Osteoblast (primary cell): ENCODE results near the gene PCLAF. TPM values are rescaled to one million over a fixed set of nuclear protein-coding genes. Genes with fewer than 3 reads are reported as not detected.
"Not testable (repeated sequence)": the region's sequence is repeated elsewhere in the genome, so short reads cannot be mapped to it uniquely, and the experiment has no call there.

Experiments
- DNase-seq: peaks from one replicate; pipeline ENCODE4 v3.0.0; 2011; ENCODE audit warnings: low spot score, mixed read lengths; ENCODE audit not compliant: insufficient read length; ENCODE audit errors: missing footprints
- H2AFZ ChIP-seq: 2 replicates; pipeline ENCODE4 v1.6.0; 2011; ENCODE audit warnings: mild to moderate bottlenecking, low read length
- H3K27ac ChIP-seq: 2 replicates; pipeline ENCODE4 v1.5.1; 2011; ENCODE audit warnings: mild to moderate bottlenecking, low read depth, low read length, moderate library complexity
- H3K27me3 ChIP-seq: 2 replicates; pipeline ENCODE4 v1.6.0; 2012; ENCODE audit warnings: mild to moderate bottlenecking, control low read depth, inconsistent platforms, low read length, moderate library complexity; ENCODE audit not compliant: insufficient read depth
- H3K36me3 ChIP-seq: 2 replicates; pipeline ENCODE4 v1.5.1; 2011; ENCODE audit warnings: mild to moderate bottlenecking, low read length, control low read depth, moderate library complexity; ENCODE audit not compliant: insufficient read depth
- H3K4me1 ChIP-seq: 2 replicates; pipeline ENCODE4 v1.5.1; 2011; ENCODE audit warnings: mild to moderate bottlenecking, low read length, control low read depth, moderate library complexity; ENCODE audit not compliant: insufficient read depth
- H3K4me2 ChIP-seq: 2 replicates; pipeline ENCODE4 v1.6.0; 2011; ENCODE audit warnings: mild to moderate bottlenecking, low read length; ENCODE audit not compliant: insufficient read depth
- H3K4me3 ChIP-seq: fragments of 200-600 bp; sonication (generic); 3 replicates; pipeline ENCODE4 v1.5.1; 2012; ENCODE audit warnings: mild to moderate bottlenecking, low read length, inconsistent platforms; ENCODE audit not compliant: insufficient read depth
- H3K79me2 ChIP-seq: 2 replicates; pipeline ENCODE4 v1.6.0; 2012; ENCODE audit warnings: mild to moderate bottlenecking, low read length, control low read depth, inconsistent platforms; ENCODE audit not compliant: insufficient read depth
- H3K9me3 ChIP-seq: 2 replicates; pipeline ENCODE4 v1.5.1; 2011; ENCODE audit warnings: low read depth, low read length, control low read depth
- H4K20me1 ChIP-seq: 2 replicates; pipeline ENCODE4 v1.6.0; 2012; ENCODE audit warnings: mild to moderate bottlenecking, low read length, control low read depth; ENCODE audit not compliant: insufficient read depth
- small RNA-seq: library from RNA; depleted of rRNA; stranded (forward); fragments of <200 nt; gene quantifications from one replicate; pipeline ENCODE3, GENCODE V24; 2012
- total RNA-seq: library from RNA; depleted of rRNA; stranded (reverse); fragments of >200 nt; gene quantifications from 2 replicates; pipeline ENCODE4 v1.2.3, GENCODE V29; 2012
- TF ChIP-seq, protein P1 (sequence below): IDR thresholded peaks from 2 replicates; pipeline ENCODE4 v1.5.1; 2011; ENCODE audit warnings: mild to moderate bottlenecking, low read depth, low read length, moderate library complexity; ENCODE audit errors: extremely low read depth

The PCLAF gene
- total RNA-seq, 1 donor: 20.6 TPM

DNA sequence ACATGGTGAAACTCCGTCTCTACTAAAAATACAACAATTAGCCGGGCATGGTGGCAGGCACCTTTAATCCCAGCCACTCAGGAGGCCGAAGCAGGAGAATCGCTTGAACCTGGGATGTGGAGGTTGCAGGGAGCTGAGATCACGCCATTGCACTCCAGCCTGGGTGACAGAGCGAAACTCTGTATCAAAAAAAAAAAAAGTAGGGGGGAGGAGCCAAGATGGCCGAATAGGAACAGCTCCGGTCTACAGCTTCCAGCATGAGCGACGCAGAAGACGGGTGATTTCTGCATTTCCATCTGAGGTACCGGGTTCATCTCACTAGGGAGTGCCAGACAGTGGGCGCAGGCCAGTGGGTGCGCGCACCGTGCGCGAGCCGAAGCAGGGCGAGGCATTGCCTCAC is 54.8 kb downstream of the PCLAF start:
- Histone ChIP-seq H4K20me1 (peaks cover 18% of the 10 kb centered on the region), H3K79me2 (peaks cover 45% of the 10 kb centered on the region)
- H2AFZ ChIP-seq, H3K27me3 ChIP-seq, H3K4me3 ChIP-seq, H3K27ac ChIP-seq, H3K36me3 ChIP-seq, DNase-seq, H3K4me1 ChIP-seq, H3K9me3 ChIP-seq, H3K4me2 ChIP-seq: not testable (repeated sequence)

DNA sequence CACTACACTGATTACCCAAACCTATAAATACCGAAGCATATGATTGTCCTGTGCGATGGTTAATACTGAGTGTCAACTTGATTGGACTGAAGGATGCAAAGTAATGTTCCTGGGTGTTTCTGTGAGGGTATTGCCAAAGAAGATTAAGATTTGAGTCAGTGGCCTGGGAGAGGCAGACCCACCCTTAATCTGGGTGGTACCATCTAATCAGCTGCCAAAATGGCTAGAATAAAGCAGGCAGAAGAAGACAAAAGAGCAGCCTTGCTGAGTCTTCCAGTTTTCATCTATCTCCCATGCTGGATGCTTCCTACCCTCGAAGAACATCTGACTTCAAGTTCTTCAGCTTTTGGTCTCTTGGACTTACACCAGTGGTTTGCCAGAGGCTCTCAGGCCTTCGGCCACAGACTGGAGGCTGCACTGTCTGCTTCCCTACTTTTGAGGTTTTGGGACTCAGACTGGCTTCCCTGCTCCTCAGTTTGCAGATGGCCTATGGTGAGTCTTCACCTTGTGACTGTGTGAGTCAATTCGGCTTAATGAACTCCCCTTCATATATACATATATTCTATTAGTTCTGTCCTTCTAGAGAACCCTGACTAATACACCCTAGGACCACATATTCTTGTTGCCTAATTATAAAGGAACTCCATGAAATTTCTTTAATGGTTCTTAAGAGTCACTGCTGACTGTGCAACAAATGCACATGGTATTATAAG is 56.9 kb downstream of the PCLAF start:
- H3K4me3 ChIP-seq: no peak overlapping the region
- no peaks in the 10 kb centered on the region for H3K9me3 ChIP-seq
- H3K36me3 ChIP-seq: no peaks in the 10 kb centered on the region
- DNase-seq: no peak
- H3K27ac ChIP-seq: no peak overlapping the region
- H3K4me2 ChIP-seq: no peak overlapping the region
- H3K27me3 ChIP-seq: no peaks in the 10 kb centered on the region
- H2AFZ ChIP-seq: no peak overlapping the region
- H3K79me2 ChIP-seq: peaks cover 58% of the 10 kb centered on the region
- TF ChIP-seq, protein P1, sequence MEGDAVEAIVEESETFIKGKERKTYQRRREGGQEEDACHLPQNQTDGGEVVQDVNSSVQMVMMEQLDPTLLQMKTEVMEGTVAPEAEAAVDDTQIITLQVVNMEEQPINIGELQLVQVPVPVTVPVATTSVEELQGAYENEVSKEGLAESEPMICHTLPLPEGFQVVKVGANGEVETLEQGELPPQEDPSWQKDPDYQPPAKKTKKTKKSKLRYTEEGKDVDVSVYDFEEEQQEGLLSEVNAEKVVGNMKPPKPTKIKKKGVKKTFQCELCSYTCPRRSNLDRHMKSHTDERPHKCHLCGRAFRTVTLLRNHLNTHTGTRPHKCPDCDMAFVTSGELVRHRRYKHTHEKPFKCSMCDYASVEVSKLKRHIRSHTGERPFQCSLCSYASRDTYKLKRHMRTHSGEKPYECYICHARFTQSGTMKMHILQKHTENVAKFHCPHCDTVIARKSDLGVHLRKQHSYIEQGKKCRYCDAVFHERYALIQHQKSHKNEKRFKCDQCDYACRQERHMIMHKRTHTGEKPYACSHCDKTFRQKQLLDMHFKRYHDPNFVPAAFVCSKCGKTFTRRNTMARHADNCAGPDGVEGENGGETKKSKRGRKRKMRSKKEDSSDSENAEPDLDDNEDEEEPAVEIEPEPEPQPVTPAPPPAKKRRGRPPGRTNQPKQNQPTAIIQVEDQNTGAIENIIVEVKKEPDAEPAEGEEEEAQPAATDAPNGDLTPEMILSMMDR: no peak
- no peaks in the 10 kb centered on the region for H3K4me1 ChIP-seq
- peaks cover 18% of the 10 kb centered on the region for H4K20me1 ChIP-seq

DNA sequence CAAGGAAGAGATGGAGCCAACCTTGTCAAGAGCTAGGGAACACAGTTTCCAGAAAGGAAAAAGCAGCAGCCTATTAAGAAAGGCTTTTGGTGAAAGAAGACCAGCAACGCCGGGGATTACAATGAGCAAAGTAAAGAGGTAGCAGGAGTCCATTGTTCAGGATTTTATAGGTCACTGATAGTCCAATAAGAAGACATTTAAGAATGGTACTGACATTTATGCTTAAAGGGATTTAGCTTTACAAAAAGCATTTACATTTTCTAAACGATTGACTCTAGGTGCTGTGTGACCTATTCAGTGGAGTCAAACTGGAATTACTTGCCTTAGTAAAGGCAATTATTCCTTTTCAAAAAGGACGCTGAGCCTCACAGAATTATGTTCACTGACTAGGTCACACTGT is 66.0 kb downstream of the PCLAF start:
- Histone ChIP-seq H3K79me2 (peaks cover 64% of the 10 kb centered on the region), H3K27ac (no peak overlapping the region), H3K4me1 (peaks cover 4% of the 10 kb centered on the region), H2AFZ (no peak overlapping the region), H3K36me3 (no peaks in the 10 kb centered on the region), H4K20me1 (peaks cover 8% of the 10 kb centered on the region), H3K9me3 (no peaks in the 10 kb centered on the region), H3K4me2 (no peak overlapping the region), H3K4me3 (no peak overlapping the region), H3K27me3 (no peaks in the 10 kb centered on the region)
- TF ChIP-seq, protein P1: no peak
- DNase-seq: no peak

DNA sequence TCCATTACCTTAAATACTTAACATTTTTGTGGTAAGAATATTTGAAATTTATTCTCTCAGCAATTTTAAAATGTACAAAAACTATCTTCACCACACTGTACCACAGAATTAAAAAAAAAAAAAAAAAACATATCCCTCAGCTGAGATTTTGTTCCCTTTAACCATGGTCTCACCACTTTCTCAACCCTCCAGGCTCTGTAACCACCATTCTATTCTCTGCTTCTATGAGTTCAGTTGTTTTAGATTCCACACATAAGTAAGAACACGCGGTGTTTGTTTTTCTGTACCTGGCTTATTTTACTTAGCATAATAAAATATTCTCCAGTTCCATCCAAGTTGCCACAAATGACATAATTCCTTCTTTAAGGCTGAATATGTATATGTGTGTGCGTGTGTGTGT is 66.8 kb downstream of the PCLAF start:
- Histone ChIP-seq H3K27ac (no peak overlapping the region), H4K20me1 (peaks cover 13% of the 10 kb centered on the region), H3K79me2 (peaks cover 65% of the 10 kb centered on the region), H3K27me3 (no peaks in the 10 kb centered on the region), H3K4me3 (no peak overlapping the region), H3K9me3 (no peaks in the 10 kb centered on the region), H3K4me1 (peaks cover 4% of the 10 kb centered on the region), H2AFZ (no peak overlapping the region), H3K4me2 (no peak overlapping the region), H3K36me3 (no peaks in the 10 kb centered on the region)
- no peak for DNase-seq
- TF ChIP-seq, protein P1: no peak

Small RNA genes within 50 kb of the gene (small RNA-seq; reads per million reads assigned to genes)
- gene RF00554: not detected

Other genes with a start within 250 kb of the PCLAF start
- under 0.01 and 0.29 TPM in 2 replicates for gene SNX22, start 229.7 kb downstream of the PCLAF start, total RNA-seq
- gene PPIB, start 218.4 kb downstream of the PCLAF start, total RNA-seq: 954 and 1,032 TPM in 2 replicates
- gene CSNK1G1, start 25.3 kb downstream of the PCLAF start, total RNA-seq: 34.0 and 35.4 TPM in 2 replicates
- gene TRIP4, start 6.4 kb upstream of the PCLAF start, total RNA-seq: 10.9 and 14.1 TPM in 2 replicates
- 20.6 and 20.9 TPM in 2 replicates for gene ZNF609, start 79.1 kb upstream of the PCLAF start, total RNA-seq